OCI-LY1 (cell line): ENCODE data around the gene ARPP19.

Source experiments
- H2AFZ ChIP-seq: fragments of 200-600 bp; sonication (generic), shearing (Covaris generic); 2 replicates; pipeline ENCODE4 v1.6.0; 2014; ENCODE audit warnings: antibody characterized with exemption, mild to moderate bottlenecking, low read length
- H3F3A ChIP-seq: fragments of 200-600 bp; sonication (generic), shearing (Covaris generic); 2 replicates; pipeline ENCODE4 v1.6.0; 2014; ENCODE audit warnings: mild to moderate bottlenecking, antibody characterized with exemption, low read length, moderate library complexity; ENCODE audit not compliant: insufficient read depth
- H3K27ac ChIP-seq: fragments of 200-600 bp; sonication (generic); 2 replicates; pipeline ENCODE4 v1.5.1; 2014; ENCODE audit warnings: low read length, mixed run types, mild to moderate bottlenecking, low read depth; ENCODE audit not compliant: poor library complexity, severe bottlenecking
- H3K27me3 ChIP-seq: fragments of 200-600 bp; sonication (generic); 2 replicates; pipeline ENCODE4 v1.6.0; 2014; ENCODE audit warnings: antibody characterized with exemption, mild to moderate bottlenecking, low read length, moderate library complexity; ENCODE audit not compliant: insufficient read depth
- H3K36me3 ChIP-seq: fragments of 200-600 bp; sonication (generic); 2 replicates; pipeline ENCODE4 v1.6.1; 2014; ENCODE audit warnings: mild to moderate bottlenecking, antibody characterized with exemption, low read length, moderate library complexity, mixed read lengths; ENCODE audit not compliant: insufficient read depth
- H3K4me1 ChIP-seq: fragments of 200-600 bp; sonication (generic); 2 replicates; pipeline ENCODE4 v1.5.1; 2014; ENCODE audit warnings: mild to moderate bottlenecking, low read length, moderate library complexity; ENCODE audit not compliant: insufficient read depth, severe bottlenecking
- H3K4me2 ChIP-seq: fragments of 200-600 bp; sonication (generic), shearing (Covaris generic); 2 replicates; pipeline ENCODE4 v1.6.1; 2014; ENCODE audit warnings: low read length
- H3K4me3 ChIP-seq: fragments of 200-600 bp; sonication (generic); 2 replicates; pipeline ENCODE4 v1.5.1; 2014; ENCODE audit warnings: low read length, low read depth, mild to moderate bottlenecking, mixed read lengths; ENCODE audit not compliant: poor library complexity, severe bottlenecking
- H3K79me2 ChIP-seq: fragments of 200-600 bp; shearing (Covaris generic); 2 replicates; pipeline ENCODE4 v1.6.1; 2016; ENCODE audit warnings: mixed run types, low read length, mixed read lengths; ENCODE audit not compliant: insufficient read depth
- H3K9ac ChIP-seq: fragments of 200-600 bp; sonication (generic), shearing (Covaris generic); 2 replicates; pipeline ENCODE4 v1.6.1; 2014; ENCODE audit warnings: mild to moderate bottlenecking, low read length, mixed read lengths
- H3K9me2 ChIP-seq: fragments of 200-600 bp; sonication (generic), shearing (Covaris generic); 2 replicates; pipeline ENCODE4 v1.6.1; 2014; ENCODE audit warnings: low read depth, mild to moderate bottlenecking, low read length, mixed read lengths
- H3K9me3 ChIP-seq: fragments of 200-600 bp; shearing (Covaris generic); 2 replicates; pipeline ENCODE4 v1.6.1; 2014; ENCODE audit warnings: low read length, mixed read lengths
- H4K20me1 ChIP-seq: fragments of 200-600 bp; sonication (generic), shearing (Covaris generic); 2 replicates; pipeline ENCODE4 v1.6.0; 2016; ENCODE audit warnings: mild to moderate bottlenecking, low read length; ENCODE audit not compliant: insufficient read depth
- CTCF ChIP-seq: fragments of 200-600 bp; sonication (generic), shearing (Covaris generic); IDR thresholded peaks from 2 replicates; pipeline ENCODE4 v1.5.1; 2017; ENCODE audit warnings: mild to moderate bottlenecking, antibody characterized with exemption, low read length, moderate library complexity, mixed read lengths
- EZH2 ChIP-seq: fragments of 200-600 bp; sonication (generic), shearing (Covaris generic); IDR thresholded peaks from 2 replicates; pipeline ENCODE4 v1.8.0; 2017; ENCODE audit warnings: borderline replicate concordance, mixed run types, mild to moderate bottlenecking, antibody characterized with exemption, low read length, moderate library complexity, mixed read lengths

ARPP19 gene

GRCh38 chr15:52558196-52558595, 10.6 kb downstream of the ARPP19 start:
- H3K4me2 ChIP-seq, result no peak overlapping the region
- H3K36me3 ChIP-seq, result peaks cover 70% of the 10 kb centered on the region
- peak overlapping the region; percentile 1 for H3K27ac ChIP-seq
- no peaks in the 10 kb centered on the region for H3K9me2 ChIP-seq
- no peaks in the 10 kb centered on the region for H3K27me3 ChIP-seq
- H3K4me1 ChIP-seq, result peaks cover 29% of the 10 kb centered on the region
- 0 out of 2 replicates have a peak, but pooled peaks cover 6% of the 10 kb centered on the region for H4K20me1 ChIP-seq
- TF ChIP-seq EZH2, result no peak
- TF ChIP-seq CTCF, result no peak
- H3K9ac ChIP-seq, result no peak overlapping the region
- H3K9me3 ChIP-seq, result no peaks in the 10 kb centered on the region
- H3K79me2 ChIP-seq, result peaks cover 98% of the 10 kb centered on the region
- H3K4me3 ChIP-seq, result no peak overlapping the region
- no peak overlapping the region for H2AFZ ChIP-seq
- 0 out of 2 replicates have a peak, but pooled peaks cover 5% of the 10 kb centered on the region for H3F3A ChIP-seq

GRCh38 chr15:52557274-52557641, 11.6 kb downstream of the ARPP19 start:
- no peak overlapping the region for H3K4me3 ChIP-seq
- peaks cover 74% of the 10 kb centered on the region for H3K36me3 ChIP-seq
- TF ChIP-seq EZH2, result no peak
- TF ChIP-seq CTCF, result no peak
- no peak overlapping the region for H2AFZ ChIP-seq
- no peaks in the 10 kb centered on the region for H3K27me3 ChIP-seq
- H3K9me2 ChIP-seq, result no peaks in the 10 kb centered on the region
- H3K4me1 ChIP-seq, result peaks cover 25% of the 10 kb centered on the region
- H3K9ac ChIP-seq, result no peak overlapping the region
- H3K27ac ChIP-seq, result no peak overlapping the region
- H3K4me2 ChIP-seq, result no peak overlapping the region
- H4K20me1 ChIP-seq, result 0 out of 2 replicates have a peak, but pooled peaks cover 6% of the 10 kb centered on the region
- H3F3A ChIP-seq, result 0 out of 2 replicates have a peak, but pooled peaks cover 5% of the 10 kb centered on the region
- H3K79me2 ChIP-seq, result peaks cover 89% of the 10 kb centered on the region
- no peaks in the 10 kb centered on the region for H3K9me3 ChIP-seq

- H3K36me3 ChIP-seq, result peaks cover 79% of the 10 kb centered on the region
- H3K4me2 ChIP-seq, result no peak overlapping the region
- H3K27me3 ChIP-seq, result no peaks in the 10 kb centered on the region
- H3F3A ChIP-seq, result 0 out of 2 replicates have a peak, but pooled peaks cover 5% of the 10 kb centered on the region
- H3K4me3 ChIP-seq, result no peak overlapping the region
- H3K79me2 ChIP-seq, result peaks cover 86% of the 10 kb centered on the region
- H4K20me1 ChIP-seq, result 0 out of 2 replicates have a peak, but pooled peaks cover 6% of the 10 kb centered on the region
- no peaks in the 10 kb centered on the region for H3K9me2 ChIP-seq
- H2AFZ ChIP-seq, result no peak overlapping the region
- no peak overlapping the region for H3K9ac ChIP-seq
- no peak overlapping the region for H3K27ac ChIP-seq
- TF ChIP-seq CTCF, result no peak
- no peak for TF ChIP-seq EZH2
- H3K9me3 ChIP-seq, result no peaks in the 10 kb centered on the region
- peaks cover 25% of the 10 kb centered on the region for H3K4me1 ChIP-seq
These were observed 12.1 kb downstream of the ARPP19 start for GRCh38 chr15:52556524-52557273.
